ENCODE results near the gene HOXB3.

GRCh38 chr17:48563867-48564187, 26.2 kb downstream of the HOXB3 start:
- TF ChIP-seq CTCF (IDR thresholded peaks at IDR 0.05) (no peak), EZH2 (IDR thresholded peaks at IDR 0.05) (peak; percentile 89), EZH2phosphoT487 (IDR thresholded peaks at IDR 0.05) (peak; percentile 73)

Measured in neural progenitor cell (in vitro differentiated cells).